ENCODE measurements around the gene ABHD17C. TPM values are rescaled to one million over a fixed set of nuclear protein-coding genes. Genes with fewer than 3 reads are reported as not detected.

The ABHD17C gene
- total RNA-seq, 1 donor from 2014 or later, result 6.8 TPM

GRCh38 chr15:80773122-80773551 lies 78.0 kb downstream of the ABHD17C start:
- Mint-ChIP-seq H3K4me3 (ENCODE audit: unreplicated experiment) (no peak overlapping the region), H3K9me3 (ENCODE audit: unreplicated experiment) (no peaks in the 10 kb centered on the region), H3K27me3 (ENCODE audit: unreplicated experiment) (peaks cover 3% of the 10 kb centered on the region), H3K27ac (ENCODE audit: unreplicated experiment) (no peak overlapping the region), H3K36me3 (ENCODE audit: unreplicated experiment) (no peaks in the 10 kb centered on the region), H3K4me1 (ENCODE audit: low read depth, unreplicated experiment) (no peaks in the 10 kb centered on the region)
- no peak for DNase-seq
- TF ChIP-seq, protein P1, sequence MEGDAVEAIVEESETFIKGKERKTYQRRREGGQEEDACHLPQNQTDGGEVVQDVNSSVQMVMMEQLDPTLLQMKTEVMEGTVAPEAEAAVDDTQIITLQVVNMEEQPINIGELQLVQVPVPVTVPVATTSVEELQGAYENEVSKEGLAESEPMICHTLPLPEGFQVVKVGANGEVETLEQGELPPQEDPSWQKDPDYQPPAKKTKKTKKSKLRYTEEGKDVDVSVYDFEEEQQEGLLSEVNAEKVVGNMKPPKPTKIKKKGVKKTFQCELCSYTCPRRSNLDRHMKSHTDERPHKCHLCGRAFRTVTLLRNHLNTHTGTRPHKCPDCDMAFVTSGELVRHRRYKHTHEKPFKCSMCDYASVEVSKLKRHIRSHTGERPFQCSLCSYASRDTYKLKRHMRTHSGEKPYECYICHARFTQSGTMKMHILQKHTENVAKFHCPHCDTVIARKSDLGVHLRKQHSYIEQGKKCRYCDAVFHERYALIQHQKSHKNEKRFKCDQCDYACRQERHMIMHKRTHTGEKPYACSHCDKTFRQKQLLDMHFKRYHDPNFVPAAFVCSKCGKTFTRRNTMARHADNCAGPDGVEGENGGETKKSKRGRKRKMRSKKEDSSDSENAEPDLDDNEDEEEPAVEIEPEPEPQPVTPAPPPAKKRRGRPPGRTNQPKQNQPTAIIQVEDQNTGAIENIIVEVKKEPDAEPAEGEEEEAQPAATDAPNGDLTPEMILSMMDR (IDR thresholded peaks at IDR 0.05; ENCODE audit: partially characterized antibody, unreplicated experiment), result no peak

GRCh38 chr15:80773792-80774352 lies 78.8 kb downstream of the ABHD17C start:
- no peaks in the 10 kb centered on the region for H3K36me3 Mint-ChIP-seq (ENCODE audit: unreplicated experiment)
- TF ChIP-seq, protein P1 (IDR thresholded peaks at IDR 0.05; ENCODE audit: partially characterized antibody, unreplicated experiment), result no peak
- no peak overlapping the region for H3K27ac Mint-ChIP-seq (ENCODE audit: unreplicated experiment)
- H3K4me3 Mint-ChIP-seq (ENCODE audit: unreplicated experiment), result no peak overlapping the region
- peaks cover 3% of the 10 kb centered on the region for H3K27me3 Mint-ChIP-seq (ENCODE audit: unreplicated experiment)
- DNase-seq, result no peak
- H3K9me3 Mint-ChIP-seq (ENCODE audit: unreplicated experiment), result no peaks in the 10 kb centered on the region
- H3K4me1 Mint-ChIP-seq (ENCODE audit: low read depth, unreplicated experiment), result no peaks in the 10 kb centered on the region

- DNase-seq, result no peak
- no peaks in the 10 kb centered on the region for H3K9me3 Mint-ChIP-seq (ENCODE audit: unreplicated experiment)
- H3K27me3 Mint-ChIP-seq (ENCODE audit: unreplicated experiment), result peaks cover 3% of the 10 kb centered on the region
- no peak overlapping the region for H3K4me3 Mint-ChIP-seq (ENCODE audit: unreplicated experiment)
- TF ChIP-seq, protein P1 (IDR thresholded peaks at IDR 0.05; ENCODE audit: partially characterized antibody, unreplicated experiment), result no peak
- H3K27ac Mint-ChIP-seq (ENCODE audit: unreplicated experiment), result no peak overlapping the region
- H3K4me1 Mint-ChIP-seq (ENCODE audit: low read depth, unreplicated experiment), result no peaks in the 10 kb centered on the region
- no peaks in the 10 kb centered on the region for H3K36me3 Mint-ChIP-seq (ENCODE audit: unreplicated experiment)
Observed at GRCh38 chr15:80774486-80774885, 79.4 kb downstream of the ABHD17C start.

GRCh38 chr15:80775338-80775737 lies 80.2 kb downstream of the ABHD17C start:
- TF ChIP-seq, protein P1 (IDR thresholded peaks at IDR 0.05; ENCODE audit: partially characterized antibody, unreplicated experiment), result no peak
- peaks cover 10% of the 10 kb centered on the region for H3K27me3 Mint-ChIP-seq (ENCODE audit: unreplicated experiment)
- H3K27ac Mint-ChIP-seq (ENCODE audit: unreplicated experiment), result no peak overlapping the region
- no peak for DNase-seq
- H3K4me1 Mint-ChIP-seq (ENCODE audit: low read depth, unreplicated experiment), result peaks cover 7% of the 10 kb centered on the region
- H3K9me3 Mint-ChIP-seq (ENCODE audit: unreplicated experiment), result no peaks in the 10 kb centered on the region
- no peak overlapping the region for H3K4me3 Mint-ChIP-seq (ENCODE audit: unreplicated experiment)
- no peaks in the 10 kb centered on the region for H3K36me3 Mint-ChIP-seq (ENCODE audit: unreplicated experiment)

GRCh38 chr15:80776420-80777045 lies 81.4 kb downstream of the ABHD17C start:
- TF ChIP-seq, protein P1 (IDR thresholded peaks at IDR 0.05; ENCODE audit: partially characterized antibody, unreplicated experiment), result peak; percentile 86
- H3K9me3 Mint-ChIP-seq (ENCODE audit: unreplicated experiment), result peaks cover 1% of the 10 kb centered on the region

More at GRCh38 chr15:80776420-80777045, 81.4 kb downstream of the ABHD17C start:
- Mint-ChIP-seq H3K36me3 (ENCODE audit: unreplicated experiment) (no peaks in the 10 kb centered on the region), H3K27me3 (ENCODE audit: unreplicated experiment) (peaks cover 14% of the 10 kb centered on the region), H3K4me1 (ENCODE audit: low read depth, unreplicated experiment) (peaks cover 7% of the 10 kb centered on the region), H3K27ac (ENCODE audit: unreplicated experiment) (no peak overlapping the region), H3K4me3 (ENCODE audit: unreplicated experiment) (no peak overlapping the region)
- peak; percentile 80 for DNase-seq

Measured in glutamatergic neuron (in vitro differentiated cells).